GM19023 (cell line): ENCODE measurements around the gene NXPE2.
"Not testable (repeated sequence)": the region's sequence is repeated elsewhere in the genome, so short reads cannot be mapped to it uniquely, and the experiment has no call there.

Experiments used
- ATAC-seq: cut with Tn5 transposase; IDR thresholded peaks from one replicate; pipeline ENCODE4 v1.9.1; 2021; ENCODE audit warnings: mild to moderate bottlenecking, moderate library complexity; ENCODE audit not compliant: unreplicated experiment

The NXPE2 gene

DNA sequence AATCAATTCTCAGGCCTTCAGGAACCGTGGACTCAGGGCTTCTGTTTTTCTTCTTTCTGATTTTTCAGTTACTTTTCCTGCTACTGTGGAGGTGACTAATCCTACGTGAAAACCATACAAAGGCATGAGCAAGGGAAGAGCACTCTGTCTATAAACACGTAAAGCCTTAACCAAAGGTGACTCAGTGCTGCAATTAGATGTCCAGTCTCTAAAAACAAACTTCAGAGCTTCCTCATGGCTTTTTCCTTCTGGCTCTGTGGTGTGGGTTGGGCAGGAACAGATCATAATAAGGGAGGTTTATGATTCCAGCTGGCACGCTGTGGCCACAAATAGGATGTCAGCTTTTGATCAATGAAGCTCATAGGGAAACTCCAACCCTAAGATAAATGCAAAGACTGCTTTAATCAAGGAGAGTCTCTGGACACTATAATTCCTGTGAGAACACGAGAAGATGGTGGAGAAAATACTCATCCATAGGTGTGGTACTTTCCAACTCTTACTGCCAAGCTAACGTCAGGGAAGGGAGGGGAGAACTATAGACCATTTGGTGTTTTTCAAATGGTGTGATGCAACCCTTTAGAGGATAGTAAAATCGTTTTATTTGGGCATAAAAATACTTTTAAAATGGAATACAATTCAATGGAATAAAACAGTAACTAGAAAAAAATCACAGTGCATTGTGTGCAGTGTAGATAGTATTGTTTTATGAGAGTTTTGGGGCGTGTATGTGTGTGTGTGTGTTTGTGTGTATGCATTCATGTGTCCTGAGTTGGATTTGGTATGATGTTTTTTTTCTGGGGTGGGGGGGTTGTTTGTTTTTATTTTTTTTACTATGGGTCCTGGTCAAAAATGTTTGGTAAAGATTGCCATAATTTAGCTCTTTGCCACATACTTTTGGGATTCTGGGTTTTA, at the start of gene NXPE2:
Gene NXPE2 (plus strand): TSS at position 403 of the 912 bp plus-strand sequence. CDS start 49 bp downstream, at position 452.
- ATAC-seq = no peak

DNA sequence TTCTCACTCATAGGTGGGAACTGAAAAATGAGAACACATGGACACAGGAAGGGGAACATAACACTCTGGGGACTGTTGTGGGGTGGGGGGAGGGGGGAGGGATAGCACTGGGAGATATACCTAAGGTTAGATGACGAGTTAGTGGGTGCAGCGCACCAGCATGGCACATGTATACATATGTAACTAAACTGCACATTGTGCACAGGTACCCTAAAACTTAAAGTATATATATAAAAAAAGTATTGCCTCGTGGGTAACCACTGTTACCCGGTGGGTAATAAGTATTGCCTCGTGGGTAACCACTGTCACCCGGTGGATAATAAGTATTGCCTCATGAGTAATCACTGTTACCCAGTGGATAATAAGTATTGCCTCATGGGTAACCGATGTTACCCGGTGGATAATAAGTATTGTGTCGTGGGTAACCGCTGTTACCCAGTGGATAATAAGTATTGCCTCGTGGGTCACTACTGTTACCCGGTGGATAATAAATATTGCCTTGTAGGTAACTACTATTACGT, 46.8 kb upstream of the NXPE2 start:
- ATAC-seq = not testable (repeated sequence)

DNA sequence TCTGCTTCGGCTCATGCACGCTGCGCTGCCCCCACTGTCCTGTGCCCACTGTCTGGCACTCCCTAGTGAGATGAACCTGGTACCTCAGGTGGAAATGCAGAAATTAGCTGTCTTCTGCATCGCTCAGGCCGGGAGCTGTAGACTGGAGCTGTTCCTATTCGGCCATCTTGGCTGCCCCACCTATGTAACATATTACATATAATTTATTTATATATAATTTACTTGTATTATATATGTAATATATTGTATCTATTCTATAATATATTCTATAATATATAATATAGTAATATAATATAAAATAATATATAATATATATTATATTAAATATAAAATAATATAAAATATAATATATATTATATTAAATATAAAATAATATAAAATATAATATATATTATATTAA, 38.9 kb upstream of the NXPE2 start:
- ATAC-seq = not testable (repeated sequence)

DNA sequence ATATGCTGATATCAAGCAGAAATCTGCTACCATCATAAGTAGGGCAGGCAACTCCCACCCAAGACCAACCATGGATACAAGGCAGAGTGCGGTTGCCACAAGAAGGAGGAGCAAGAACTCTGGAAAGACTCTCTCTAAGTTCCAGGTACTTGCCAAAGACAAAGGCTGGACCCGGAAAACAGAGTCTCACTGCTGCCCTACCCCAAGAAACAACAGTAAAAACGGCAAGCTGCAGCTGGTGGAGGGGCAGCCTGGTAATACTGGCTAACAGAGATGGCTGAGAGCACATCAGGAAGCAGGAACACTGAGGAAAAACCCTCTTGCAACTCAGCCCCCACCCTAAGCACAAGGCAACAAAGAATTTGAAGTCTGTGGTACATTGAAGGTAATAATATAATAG, 27.7 kb upstream of the NXPE2 start:
- ATAC-seq = no peak

DNA sequence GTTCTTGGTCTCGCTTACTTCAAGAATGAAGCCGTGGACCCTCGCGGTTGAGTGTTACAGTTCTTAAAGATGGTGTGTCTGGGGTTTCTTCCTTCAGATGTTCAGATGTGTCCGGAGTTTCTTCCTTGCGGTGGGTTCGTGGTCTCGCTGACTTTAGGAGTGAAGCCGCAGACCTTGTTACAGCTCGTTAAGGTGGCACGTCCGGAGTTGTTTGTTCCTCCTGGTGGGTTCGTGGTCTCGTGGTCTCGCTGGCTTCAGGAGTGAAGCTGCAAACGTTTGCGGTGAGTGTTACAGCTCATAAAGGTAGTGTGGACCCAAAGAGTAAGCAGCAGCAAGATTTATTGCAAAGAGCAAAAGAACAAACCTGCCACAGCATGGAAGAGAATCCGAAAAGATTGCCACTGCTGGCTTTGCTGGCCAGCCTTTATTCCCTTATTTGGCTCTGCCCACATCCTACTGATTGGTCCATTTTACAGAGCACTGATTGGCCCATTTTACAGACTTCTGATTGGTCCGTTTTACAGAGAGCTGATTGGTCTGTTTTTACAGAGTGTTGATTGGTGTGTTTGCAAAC, 27.1 kb upstream of the NXPE2 start:
- ATAC-seq = no peak

DNA sequence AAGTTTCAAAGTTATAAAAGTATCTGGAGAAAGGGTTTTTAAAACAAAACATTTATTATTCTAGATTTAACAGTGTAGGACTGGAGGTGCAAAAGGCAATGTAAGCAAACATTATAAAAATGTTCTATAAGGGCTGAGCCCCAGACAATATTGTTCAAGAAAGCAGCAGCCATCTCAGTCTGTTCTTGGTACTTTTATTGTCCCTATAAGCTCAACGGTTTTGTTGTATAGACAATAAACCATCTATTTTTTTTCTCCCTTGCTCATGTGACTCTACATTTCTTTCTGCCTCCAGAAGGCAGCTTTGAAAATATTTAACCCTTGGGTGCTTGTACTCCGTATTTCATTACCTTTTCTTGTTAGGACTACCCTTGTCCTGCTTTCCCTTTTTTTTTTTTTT, 25.2 kb upstream of the NXPE2 start:
- ATAC-seq = no peak

DNA sequence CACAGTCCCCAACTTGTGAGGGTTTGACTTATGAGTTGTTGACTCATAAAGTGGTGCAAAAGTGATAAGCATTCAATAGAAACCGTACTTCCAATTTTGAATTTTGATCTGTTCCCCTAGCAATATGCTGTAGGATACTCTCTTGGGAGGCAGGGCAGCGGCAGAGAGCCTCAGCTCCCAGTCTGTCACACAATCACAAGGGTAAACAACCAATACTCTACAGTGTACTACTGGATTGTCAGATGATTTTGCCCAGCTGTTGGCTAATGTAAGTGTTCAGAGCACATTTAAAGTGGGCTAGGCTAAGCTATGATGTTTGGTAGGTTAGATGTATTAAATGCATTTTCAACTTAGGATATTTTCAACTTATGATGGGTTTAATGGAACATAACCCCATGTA, 13.7 kb upstream of the NXPE2 start:
- ATAC-seq = no peak

DNA sequence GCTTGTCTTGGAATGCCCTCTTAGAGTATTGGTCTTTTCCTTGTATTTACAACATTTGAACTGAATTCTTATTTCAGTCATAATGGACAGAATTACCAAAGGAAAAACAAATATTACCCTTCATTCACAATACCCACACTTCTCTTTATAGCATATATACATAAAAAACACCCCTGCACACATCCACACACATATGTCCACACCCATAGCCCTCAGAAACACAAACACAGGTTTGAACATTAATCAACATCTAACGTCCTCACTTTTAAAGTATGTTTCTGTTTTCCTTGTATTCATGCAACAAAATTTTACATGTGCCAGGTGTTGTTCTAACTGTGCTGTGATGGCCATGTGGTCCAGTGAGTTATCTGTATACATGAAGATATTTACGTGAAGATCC, 11.6 kb upstream of the NXPE2 start:
- ATAC-seq = no peak

DNA sequence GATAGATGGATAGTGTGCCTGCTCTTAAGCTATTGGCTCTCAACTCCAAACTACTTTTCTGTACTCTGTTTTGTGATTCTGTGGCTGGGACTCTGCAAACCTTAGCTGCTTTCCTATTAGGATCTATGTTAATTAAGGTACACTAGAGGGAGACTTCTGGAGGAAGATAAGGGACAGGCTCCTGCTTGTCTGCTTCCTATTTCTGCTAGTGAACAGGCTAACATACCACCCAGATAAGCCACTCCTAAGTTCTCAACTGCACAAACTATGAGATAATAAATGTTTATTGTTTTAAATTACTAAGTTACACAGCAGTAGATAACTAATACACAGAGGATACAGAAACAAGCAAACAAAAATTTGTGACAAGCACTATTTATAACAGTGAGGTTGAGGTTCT, 10.2 kb upstream of the NXPE2 start:
- no peak for ATAC-seq

DNA sequence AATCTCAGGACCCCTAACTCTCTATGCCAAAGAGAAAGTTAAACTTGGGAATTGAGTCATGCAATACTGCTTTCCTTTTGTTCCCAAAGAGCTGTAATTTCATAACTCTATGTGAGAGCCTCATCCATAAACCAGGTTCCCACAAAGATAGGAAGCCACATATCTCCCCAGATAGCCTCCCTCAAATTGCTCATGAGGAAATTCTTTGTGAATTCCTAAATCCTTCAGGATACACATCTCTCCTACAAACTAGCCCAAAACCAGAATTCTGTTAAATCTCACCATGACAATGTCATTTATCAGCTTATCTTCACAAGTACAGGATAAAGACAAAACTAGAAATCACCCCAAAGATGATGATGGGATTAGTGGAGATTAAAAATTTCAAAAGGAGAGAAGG, 4.7 kb upstream of the NXPE2 start:
- ATAC-seq = no peak

DNA sequence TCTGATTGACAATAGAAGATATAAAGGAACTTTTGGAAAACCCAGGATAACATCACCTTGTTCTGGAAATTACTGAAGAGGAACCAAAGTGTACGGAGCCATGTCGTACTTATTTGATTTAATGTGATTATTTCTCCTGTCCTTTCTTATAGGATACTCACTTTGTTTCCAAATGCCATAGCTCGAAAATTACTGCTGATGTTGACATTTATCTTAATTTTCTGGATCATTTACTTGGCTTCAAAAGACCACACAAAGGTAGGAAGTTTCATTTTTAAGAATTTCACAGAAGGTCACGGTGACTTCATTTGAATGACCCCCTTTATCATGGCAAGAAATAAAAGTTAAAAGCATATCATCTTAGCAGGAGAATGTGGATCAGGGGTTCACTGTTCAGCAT, 1.2 kb downstream of the NXPE2 start:
- no peak for ATAC-seq

DNA sequence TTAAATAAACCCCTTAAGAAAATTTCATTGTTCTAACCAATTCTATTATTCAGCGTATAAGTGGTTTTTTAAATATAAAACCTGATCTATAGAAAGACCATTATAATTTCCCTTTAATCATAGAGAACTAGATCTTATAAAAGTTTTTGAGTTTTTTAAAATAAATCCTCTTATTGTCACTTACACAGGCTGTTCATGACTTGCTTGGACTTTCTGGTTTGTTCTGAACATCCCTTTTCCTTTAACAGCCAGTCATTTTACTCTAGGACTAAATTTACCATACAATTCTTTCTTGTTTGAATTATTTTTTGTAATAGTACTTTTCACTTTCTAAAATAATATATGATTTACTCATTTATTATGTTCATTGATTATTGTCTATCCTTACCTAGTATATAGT, 4.7 kb downstream of the NXPE2 start:
- ATAC-seq = no peak

DNA sequence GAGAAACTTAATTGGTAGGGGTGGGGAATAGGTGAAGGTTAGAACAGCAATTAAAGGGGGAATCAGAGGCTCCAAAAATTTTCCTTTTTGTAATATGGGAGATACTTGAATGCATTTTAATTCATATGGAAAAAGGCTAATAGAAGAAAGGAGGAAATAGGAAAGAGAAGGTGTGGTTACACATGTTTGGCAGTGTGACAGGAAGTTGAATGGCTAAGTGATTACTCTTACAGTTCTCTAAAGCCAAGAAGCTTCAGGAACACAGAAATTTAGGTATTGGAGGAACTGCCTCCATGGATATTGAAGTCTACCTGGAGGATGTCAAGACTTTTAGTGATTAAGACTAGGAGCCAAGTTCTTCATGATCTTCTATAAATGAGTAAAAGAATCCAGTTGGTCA, 6.3 kb downstream of the NXPE2 start:
- ATAC-seq = no peak

DNA sequence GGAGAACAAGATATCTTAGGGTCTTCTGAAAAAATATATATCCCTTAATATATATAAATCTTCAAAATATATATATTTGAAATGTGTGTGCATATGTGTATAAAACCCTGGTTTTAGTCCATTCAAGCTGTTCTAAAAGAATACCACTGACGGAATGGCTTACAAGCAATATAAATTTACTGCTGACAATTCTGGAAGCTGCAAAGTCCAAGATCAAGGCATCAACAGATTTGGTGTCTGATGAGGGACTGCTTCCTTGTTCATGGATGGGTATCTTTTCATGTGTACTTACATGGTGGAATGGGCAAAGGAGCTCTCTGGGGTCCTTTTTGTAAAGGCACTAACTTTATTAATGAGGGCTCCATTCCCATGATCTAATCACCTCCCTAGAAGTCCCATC, 6.8 kb downstream of the NXPE2 start:
- ATAC-seq = no peak

DNA sequence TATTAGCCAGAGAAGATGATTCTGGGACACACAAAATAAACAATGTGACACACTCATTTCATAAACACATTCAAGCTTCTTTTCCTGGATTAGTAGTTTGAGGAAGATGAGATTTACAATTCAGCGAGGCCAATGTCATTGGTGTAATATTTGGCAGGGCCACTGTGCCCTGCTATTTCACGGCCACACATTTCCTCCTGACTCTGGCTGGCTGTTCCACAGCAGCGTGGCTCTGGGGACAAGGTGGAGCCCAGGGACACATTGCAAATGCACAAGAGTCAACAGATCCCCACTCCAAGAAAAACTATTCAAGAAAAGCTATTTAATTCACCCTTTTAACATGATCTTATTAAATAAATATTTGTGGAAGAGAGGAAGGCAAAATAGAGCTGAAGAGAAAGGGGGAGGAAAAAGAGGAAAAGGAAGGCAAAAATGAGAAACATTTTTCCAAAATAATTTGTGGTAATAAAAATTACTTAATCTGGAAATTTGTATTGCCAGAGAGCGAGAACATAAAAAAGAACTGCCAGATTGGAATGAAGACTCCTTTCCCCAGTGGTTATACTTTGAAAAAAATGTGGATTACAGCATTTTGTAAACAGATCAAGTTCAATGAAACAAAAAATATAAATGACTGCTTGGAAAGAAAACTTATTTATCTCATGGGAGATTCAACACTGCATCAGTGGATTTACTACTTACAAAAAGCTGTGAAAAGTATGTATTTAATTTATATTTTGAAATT, 27.1 kb downstream of the NXPE2 start:
- no peak for ATAC-seq

DNA sequence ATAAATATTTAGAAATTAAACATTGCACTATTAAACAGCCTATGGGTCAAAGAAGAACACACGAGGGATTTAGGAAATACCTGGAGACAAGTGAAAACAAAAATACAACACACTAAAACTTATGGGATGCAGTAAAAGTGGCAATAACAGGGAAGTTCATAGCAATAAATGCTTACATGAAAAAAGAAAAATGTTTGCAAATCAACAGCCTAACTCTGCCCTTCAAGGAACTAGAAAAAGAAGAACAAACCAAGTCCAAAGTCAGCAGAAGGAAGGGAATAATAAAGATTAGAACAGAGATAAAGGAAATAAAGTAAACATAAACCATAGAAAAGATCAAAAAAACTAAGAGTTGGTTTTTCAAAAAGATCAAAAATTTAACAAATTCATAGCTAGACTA, 31.6 kb downstream of the NXPE2 start:
- ATAC-seq = no peak

DNA sequence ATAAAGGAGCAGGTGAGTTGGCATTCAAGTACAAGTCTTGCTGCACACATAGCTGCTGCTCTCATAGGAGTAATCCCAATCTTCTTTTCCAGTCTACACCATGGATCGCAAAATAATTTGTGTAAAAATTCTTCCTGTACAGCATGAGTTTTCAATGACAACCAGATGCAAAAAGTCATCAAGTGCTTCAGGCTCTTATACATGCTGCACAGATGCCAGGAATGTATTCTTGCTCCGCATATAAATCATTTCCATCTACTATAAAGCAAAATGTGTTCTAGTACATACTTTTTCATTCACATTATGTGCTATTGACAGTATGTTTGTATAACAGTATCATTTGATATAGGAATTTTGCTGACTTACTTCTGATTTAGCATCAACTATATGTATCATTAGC, 35.4 kb downstream of the NXPE2 start:
- ATAC-seq = no peak

DNA sequence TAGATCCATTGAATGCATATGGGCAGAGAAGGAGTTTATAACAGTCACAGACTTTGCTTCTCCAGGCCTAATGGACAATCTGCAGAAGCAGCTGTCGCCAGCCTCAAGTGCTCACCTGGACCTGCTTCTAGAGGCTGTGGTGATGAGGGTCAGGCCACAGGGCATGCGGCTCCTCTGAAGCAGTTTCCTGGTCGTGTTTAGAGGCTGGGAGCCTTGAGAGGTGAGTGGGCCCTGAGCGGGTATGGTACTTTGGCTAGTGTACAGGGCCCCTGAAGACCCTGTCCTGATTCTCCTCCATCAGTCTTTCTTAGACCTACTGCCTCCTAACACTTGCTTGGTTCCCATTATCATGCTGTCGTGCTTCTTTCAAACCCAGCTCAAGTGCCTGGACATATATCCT, 41.2 kb downstream of the NXPE2 start:
- no peak for ATAC-seq

DNA sequence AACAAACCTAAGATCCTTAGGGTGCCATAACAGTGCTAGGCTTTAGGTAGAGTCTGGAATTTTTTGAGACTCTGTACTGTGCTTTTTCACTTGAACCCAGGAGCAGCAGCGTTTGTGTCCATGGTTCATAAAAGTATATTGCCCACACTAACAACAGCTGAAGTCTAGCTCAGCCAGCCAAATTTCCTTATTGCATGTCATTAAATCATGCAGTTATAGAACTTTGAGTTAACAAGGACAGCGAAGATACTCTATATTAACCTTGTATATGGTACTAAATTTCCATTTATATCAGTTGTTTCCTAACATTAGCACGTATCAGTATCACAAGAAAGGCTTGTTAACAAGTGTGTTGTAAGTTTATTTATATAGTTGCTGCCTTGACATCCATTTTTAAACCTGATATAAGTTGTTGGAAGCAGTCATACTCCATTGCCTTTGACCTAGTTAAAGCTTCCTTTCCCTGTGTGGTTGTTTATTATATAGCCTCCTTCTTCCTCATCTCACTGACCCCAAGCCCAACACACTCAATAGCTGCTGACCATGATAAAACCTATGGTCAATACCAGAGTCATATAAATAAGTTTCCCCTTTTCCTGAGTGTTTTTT, 46.7 kb downstream of the NXPE2 start:
- no peak for ATAC-seq

DNA sequence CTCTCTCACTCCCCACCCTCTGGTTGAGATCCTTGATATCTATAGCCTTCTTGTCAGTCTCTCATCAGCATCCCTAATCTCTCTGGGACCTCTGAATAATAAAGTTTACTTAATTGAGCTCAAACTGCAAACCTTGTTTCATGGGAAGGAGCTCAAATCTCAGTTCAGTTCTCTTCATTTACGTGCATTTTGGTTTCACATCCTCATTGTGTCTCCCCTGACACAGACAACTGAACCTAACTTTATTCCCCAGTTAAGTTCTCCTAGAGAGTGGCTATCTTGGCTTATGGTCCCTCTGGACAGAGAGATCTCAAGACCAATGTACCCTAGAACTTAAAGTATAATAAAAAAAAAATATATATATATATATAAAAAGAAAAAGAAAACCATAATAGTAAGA, 47.3 kb downstream of the NXPE2 start:
- no peak for ATAC-seq

DNA sequence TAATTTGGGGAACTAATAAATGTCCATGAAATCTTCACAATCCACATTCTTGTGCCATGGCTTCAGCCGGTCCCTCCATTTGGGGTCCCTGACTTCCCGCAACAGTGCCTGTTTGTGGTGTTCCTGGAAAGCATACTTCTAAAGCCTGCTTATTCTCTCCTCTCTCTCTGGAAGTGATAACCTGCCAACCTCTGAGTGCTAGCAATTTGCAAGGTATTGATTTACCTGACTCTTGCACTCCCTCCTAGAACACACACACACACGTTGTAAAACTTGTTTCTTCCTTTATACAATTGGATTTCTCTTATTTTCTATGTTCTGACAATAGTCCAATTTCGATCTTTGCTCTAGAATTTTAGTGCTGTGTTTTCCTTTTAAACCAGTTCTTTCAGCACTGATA, 58.5 kb downstream of the NXPE2 start:
- ATAC-seq = no peak
